WTC11 (cell line): Measurements from ENCODE around the gene PNMT. TPM values are rescaled to one million over a fixed set of nuclear protein-coding genes. Genes with fewer than 3 reads are reported as not detected.

Source experiments
- ATAC-seq: fragments of 200-7000 bp; cut with Tn5 transposase; 2 replicates; pipeline ENCODE4 v1.10.0; 2021; ENCODE audit warnings: mild to moderate bottlenecking, moderate library complexity
- CTCF ChIA-PET: fragments of 300-600 bp; sonication (Branson Sonifier 250); formaldehyde crosslinking; loops from one replicate; lab custom pipeline; 2021; ENCODE audit warnings: antibody characterized with exemption; lab: Charles Lee
- POLR2A ChIA-PET: fragments of 350-600 bp; sonication (Branson Sonifier 250); formaldehyde crosslinking; loops from one replicate; lab custom pipeline; 2021; ENCODE audit warnings: antibody characterized with exemption; lab: Charles Lee
- DNase-seq: peaks from one replicate; pipeline ENCODE4 v3.0.0; 2021; ENCODE audit warnings: low spot score
- H3K27ac Mint-ChIP-seq: 2 replicates; pipeline ENCODE4 v1.8.0; 2021; ENCODE audit warnings: mixed read lengths
- H3K27me3 Mint-ChIP-seq: 2 replicates; pipeline ENCODE4 v1.8.0; 2021; ENCODE audit warnings: low read depth, mild to moderate bottlenecking, moderate library complexity, mixed read lengths
- H3K36me3 Mint-ChIP-seq: 2 replicates; pipeline ENCODE4 v1.8.0; 2021; ENCODE audit warnings: mixed read lengths
- H3K4me1 Mint-ChIP-seq: 2 replicates; pipeline ENCODE4 v1.8.0; 2022; ENCODE audit warnings: mixed read lengths
- H3K4me3 Mint-ChIP-seq: 2 replicates; pipeline ENCODE4 v1.8.0; 2021; ENCODE audit warnings: mild to moderate bottlenecking, moderate library complexity, mixed read lengths
- H3K9me3 Mint-ChIP-seq: 2 replicates; pipeline ENCODE4 v1.8.0; 2021; ENCODE audit warnings: mixed read lengths
- CBFB ChIP-seq: sonication (generic); formaldehyde crosslinking; IDR thresholded peaks from 2 replicates; pipeline ENCODE4 v1.8.1; 2022; ENCODE audit warnings: mild to moderate bottlenecking, low read depth, missing genetic modification reagents
- CREM ChIP-seq: sonication (generic); formaldehyde crosslinking; IDR thresholded peaks from 2 replicates; pipeline ENCODE4 v1.8.1; 2022; ENCODE audit warnings: mild to moderate bottlenecking, missing genetic modification reagents, moderate library complexity
- ELF4 ChIP-seq: sonication (generic); formaldehyde crosslinking; IDR thresholded peaks from 2 replicates; pipeline ENCODE4 v1.8.1; 2022; ENCODE audit warnings: low read depth, mild to moderate bottlenecking, moderate library complexity, missing genetic modification reagents
- FOXK1 ChIP-seq: sonication (generic); formaldehyde crosslinking; IDR thresholded peaks from 2 replicates; pipeline ENCODE4 v1.8.0; 2022; ENCODE audit warnings: mild to moderate bottlenecking, moderate library complexity, missing genetic modification reagents
- FOXP4 ChIP-seq: sonication (generic); formaldehyde crosslinking; IDR thresholded peaks from 2 replicates; pipeline ENCODE4 v1.8.0; 2022; ENCODE audit warnings: mild to moderate bottlenecking, missing genetic modification reagents
- GTF2I ChIP-seq: fragments of 250-450 bp; sonication (Bioruptor Pico); conservative IDR thresholded peaks from 2 replicates; pipeline ENCODE4 v1.4.0; 2021; ENCODE audit warnings: mild to moderate bottlenecking
- MXD4 ChIP-seq: fragments of 250-450 bp; sonication (Bioruptor Pico); IDR thresholded peaks from 2 replicates; pipeline ENCODE4 v1.8.0; 2021; ENCODE audit warnings: mild to moderate bottlenecking, moderate library complexity, borderline replicate concordance
- NFE2L1 ChIP-seq: sonication (generic); formaldehyde crosslinking; IDR thresholded peaks from 2 replicates; pipeline ENCODE4 v1.8.1; 2023; ENCODE audit warnings: missing genetic modification reagents
- SP1 ChIP-seq: sonication (generic); formaldehyde crosslinking; conservative IDR thresholded peaks from 2 replicates; pipeline ENCODE4 v1.8.1; 2022; ENCODE audit warnings: missing genetic modification reagents
- STAT6 ChIP-seq: sonication (generic); formaldehyde crosslinking; conservative IDR thresholded peaks from 2 replicates; pipeline ENCODE4 v1.8.1; 2023; ENCODE audit warnings: mild to moderate bottlenecking, low read depth, missing genetic modification reagents, moderate library complexity
- TEAD1 ChIP-seq: sonication (generic); formaldehyde crosslinking; IDR thresholded peaks from 2 replicates; pipeline ENCODE4 v1.8.0; 2022; ENCODE audit warnings: mild to moderate bottlenecking, missing genetic modification reagents
- TEAD4 ChIP-seq: sonication (generic); formaldehyde crosslinking; IDR thresholded peaks from 2 replicates; pipeline ENCODE4 v1.8.0; 2022; ENCODE audit warnings: mild to moderate bottlenecking, missing genetic modification reagents
- ZNF281 ChIP-seq: sonication (generic); formaldehyde crosslinking; IDR thresholded peaks from 2 replicates; pipeline ENCODE4 v1.8.0; 2023; ENCODE audit warnings: mild to moderate bottlenecking, missing genetic modification reagents
- ZNF416 ChIP-seq: fragments of 250-450 bp; sonication (Bioruptor Pico); IDR thresholded peaks from 2 replicates; pipeline ENCODE4 v1.9.0; 2021; ENCODE audit warnings: mild to moderate bottlenecking, inconsistent platforms
- ZNF423 ChIP-seq: fragments of 250-450 bp; sonication (Bioruptor Pico); IDR thresholded peaks from 2 replicates; pipeline ENCODE4 v2.1.2; 2022; ENCODE audit warnings: mild to moderate bottlenecking, moderate library complexity
- ZNF671 ChIP-seq: fragments of 250-450 bp; sonication (Bioruptor Pico); IDR thresholded peaks from 2 replicates; pipeline ENCODE4 v1.8.0; 2021; ENCODE audit warnings: mild to moderate bottlenecking
- total RNA-seq: library from RNA; stranded (reverse); gene quantifications from 3 replicates; pipeline ENCODE4 v1.2.3, GENCODE V29; 2021

Gene PNMT
- total RNA-seq, 1 experiment from 2014 or later, result 3.1 TPM

- Mint-ChIP-seq H3K4me3 (peak overlapping the region; percentile 82), H3K27me3 (no peaks in the 10 kb centered on the region), H3K9me3 (no peaks in the 10 kb centered on the region), H3K27ac (peak overlapping the region; percentile 93), H3K36me3 (peaks cover 4% of the 10 kb centered on the region), H3K4me1 (peaks cover 39% of the 10 kb centered on the region)
- POLR2A ChIA-PET, result interaction anchor here (0.7 to 2.8 kb wide), 5 partner anchors 11 to 227 kb away, joined by 3 to 25 read pairs (median 3); partner anchors contain the start of genes CDK12 and ERBB2
- TF ChIP-seq SP1 (CRISPR knock-in tag) (0 out of 2 replicates have a peak, but pooled peaks have one; percentile 22), FOXP4 (CRISPR knock-in tag) (peak; percentile 51; the same call in 1 of the 2 replicates), ZNF281 (CRISPR knock-in tag) (peak; percentile 35; the same call in 1 of the 2 replicates), ZNF671 (no peak), TEAD4 (peak; percentile 42; the same call in 1 of the 2 replicates), TEAD1 (peak; percentile 75; the same call in 1 of the 2 replicates), NFE2L1 (no peak), ZNF423 (CRISPR knock-in tag) (peak; percentile 93)
- ATAC-seq (peak; percentile 53), DNase-seq (no peak)
- CTCF ChIA-PET, result interaction anchor here (1.0 to 3.1 kb wide), 13 partner anchors 10 to 141 kb away, joined by 3 to 29 read pairs (median 14); partner anchors contain the start of genes ERBB2 and MIEN1
Observed at GRCh38 chr17:39688945-39689344, 20.7 kb downstream of the PNMT start.

- H3K9me3 Mint-ChIP-seq, result no peaks in the 10 kb centered on the region
- H3K4me1 Mint-ChIP-seq, result peaks cover 60% of the 10 kb centered on the region
- TF ChIP-seq FOXK1 (CRISPR knock-in tag), result no peak
- no peak for TF ChIP-seq MXD4 (CRISPR knock-in tag)
- no peak for TF ChIP-seq FOXP4 (CRISPR knock-in tag)
- TF ChIP-seq CBFB, result no peak
- no peak for TF ChIP-seq ELF4 (CRISPR knock-in tag)
- no peak for TF ChIP-seq GTF2I (CRISPR knock-in tag)
- TF ChIP-seq CREM (CRISPR knock-in tag), result no peak
- TF ChIP-seq ZNF416 (CRISPR knock-in tag), result no peak
- no peak for TF ChIP-seq STAT6 (CRISPR knock-in tag)
- TF ChIP-seq, all 79 proteins: peak for 0
- POLR2A ChIA-PET, result no interaction called here
- DNase-seq, result no peak
- Mint-ChIP-seq H3K4me3 (no peak overlapping the region), H3K27ac (peak overlapping the region; percentile 93), H3K27me3 (no peaks in the 10 kb centered on the region), H3K36me3 (no peaks in the 10 kb centered on the region)
- CTCF ChIA-PET, result interaction anchor here (1.4 to 3.7 kb wide), 9 partner anchors 11 to 76 kb away, joined by 3 to 22 read pairs (median 7); no protein-coding TSS in a partner anchor
- ATAC-seq, result no peak
Observed at GRCh38 chr17:39694593-39694992, 26.3 kb downstream of the PNMT start.
